GM11168 (cell line): ENCODE results near the gene ZNF554.
"Not testable (repeated sequence)": the region's sequence is repeated elsewhere in the genome, so short reads cannot be mapped to it uniquely, and the experiment has no call there.

Experiments used
- in situ Hi-C: fragments of 300-500 bp; cut with MboI; formaldehyde crosslinking; loops from one replicate; pipeline ENCODE4 v1.12.0; 2022; ENCODE audit warnings: low sequenced_read_pairs; ENCODE audit not compliant: unreplicated experiment

The ZNF554 gene

GRCh38 chr19:2856457-2857050 is 36.9 kb downstream of the ZNF554 start:
- in situ Hi-C loops: no loop called here

- in situ Hi-C loops: no loop called here
Observed at GRCh38 chr19:2858864-2859263, 39.2 kb downstream of the ZNF554 start.

DNA sequence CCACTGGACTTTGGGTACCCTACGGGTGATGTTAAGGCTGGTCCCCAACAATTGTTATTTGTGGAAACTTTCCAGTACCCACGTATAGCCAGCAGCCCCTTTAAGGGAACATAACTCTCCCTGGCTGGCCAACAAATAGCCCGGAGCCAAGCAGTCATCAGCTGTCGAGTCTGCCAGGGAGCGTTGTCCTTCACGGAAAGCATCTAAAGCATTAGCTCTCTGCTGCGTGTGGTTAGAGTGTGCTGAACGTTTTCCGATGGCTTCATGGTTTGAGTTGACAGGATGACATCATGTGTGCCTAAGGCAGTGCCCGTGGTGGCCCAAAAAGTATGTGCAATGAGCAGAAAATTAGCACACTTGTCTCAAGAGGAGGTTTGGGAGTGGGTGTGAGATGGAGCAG is 44.1 kb downstream of the ZNF554 start:
- in situ Hi-C loops: no loop called here

- in situ Hi-C loops: no loop called here
Observed at GRCh38 chr19:2865334-2866100, 45.8 kb downstream of the ZNF554 start.

DNA sequence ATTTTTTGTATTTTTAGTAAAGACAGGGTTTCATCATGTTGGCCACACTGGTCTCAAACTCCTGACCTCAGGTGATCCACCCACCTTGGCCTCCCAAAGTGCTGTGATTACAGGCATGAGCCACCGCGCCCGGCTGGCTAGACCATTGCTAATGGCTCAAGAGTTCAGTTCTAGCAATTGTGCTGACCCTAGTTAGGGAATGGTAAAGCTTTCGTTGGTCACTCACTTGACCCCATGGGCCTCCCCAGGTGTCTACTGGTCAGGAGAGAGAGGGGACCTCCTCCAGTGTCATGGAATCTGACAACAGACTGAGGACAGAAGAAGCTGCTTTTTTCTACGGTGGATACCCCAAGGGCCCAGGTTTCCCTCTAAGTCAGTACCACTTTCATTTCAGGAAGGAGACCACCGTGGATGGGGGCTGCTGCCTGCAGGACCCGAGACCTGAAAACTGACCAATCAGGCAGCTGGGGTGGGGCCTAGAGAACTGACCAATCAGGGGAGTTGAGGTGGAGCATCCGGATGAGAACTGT is 46.9 kb downstream of the ZNF554 start:
- in situ Hi-C loops: no loop called here

DNA sequence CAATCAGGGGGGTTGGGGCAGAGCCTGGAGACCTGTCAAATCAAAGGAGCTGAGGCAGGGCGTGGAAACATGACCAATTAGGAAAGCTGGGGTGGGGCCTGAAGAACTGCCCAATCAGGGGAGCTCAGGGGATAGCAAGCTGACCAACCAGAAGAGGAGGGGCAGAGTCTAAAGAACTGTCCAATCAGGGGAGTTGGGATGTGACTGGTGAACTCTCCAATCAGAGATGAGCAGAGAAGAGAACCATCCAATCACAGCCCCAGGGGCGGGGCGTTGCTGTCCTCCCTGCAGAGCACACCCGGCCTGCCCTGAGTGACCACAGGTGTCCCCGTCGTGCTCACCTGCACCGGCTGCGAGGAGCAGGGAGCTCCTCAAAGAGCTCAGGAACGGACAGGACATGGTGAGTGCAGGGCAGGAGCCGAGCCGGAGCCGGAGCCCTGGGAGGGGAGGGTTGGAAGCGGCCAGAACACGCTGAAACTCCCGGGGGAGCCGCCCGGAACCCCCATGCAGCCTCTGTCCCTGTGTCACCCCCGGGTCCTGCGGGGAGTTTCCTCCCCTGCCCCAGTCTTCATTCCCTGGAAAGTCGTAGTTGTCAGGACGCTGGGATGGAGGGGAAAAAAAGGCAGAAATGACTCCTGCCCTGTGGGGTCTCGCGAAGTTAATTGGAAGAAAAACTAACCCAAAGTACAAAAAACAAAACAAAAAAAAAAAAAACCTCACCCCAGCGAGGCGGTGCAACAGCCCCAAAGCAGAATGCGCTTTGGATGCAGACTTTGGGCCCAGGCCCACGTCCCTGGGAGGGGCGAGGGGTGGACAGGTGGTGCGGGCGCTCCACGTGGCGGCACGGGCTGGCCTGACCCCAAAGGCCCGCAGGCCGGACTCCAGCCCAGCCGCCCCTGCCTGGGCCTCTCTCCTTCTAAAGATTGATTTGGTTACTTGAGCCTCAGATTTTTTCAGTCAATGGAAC is 47.6 kb downstream of the ZNF554 start, which contains the start of gene ZNF556:
TSS of gene ZNF556 (plus strand) at position 311 of the 967 bp plus-strand sequence. CDS start at position 398, 87 bp downstream.
- in situ Hi-C loops: no loop called here

DNA sequence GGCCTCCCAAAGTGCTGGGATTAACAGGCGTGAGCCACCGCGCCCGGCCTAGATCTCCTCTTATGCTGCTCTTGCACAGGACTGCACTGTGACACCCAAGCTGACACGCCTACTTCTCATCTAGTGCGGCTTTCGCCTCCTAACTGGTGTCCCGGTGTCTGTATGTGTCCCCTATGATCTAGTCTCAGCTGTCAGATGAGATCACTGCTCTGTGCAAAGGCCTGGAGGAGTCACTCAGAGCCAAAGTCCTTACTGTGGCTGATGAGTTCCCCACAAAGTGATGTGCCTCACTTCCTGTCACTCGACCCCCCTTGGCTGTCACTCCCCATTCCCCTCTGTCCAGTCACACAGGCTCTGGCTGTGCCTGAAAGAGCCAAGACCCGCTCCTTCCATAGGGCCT is 50.0 kb downstream of the ZNF554 start:
- in situ Hi-C loops: no loop called here

- in situ Hi-C loops: not testable (repeated sequence)
Observed at GRCh38 chr19:2872175-2872574, 52.5 kb downstream of the ZNF554 start.

- in situ Hi-C loops: no loop called here
Observed at GRCh38 chr19:2877398-2878331, 58.0 kb downstream of the ZNF554 start.

- in situ Hi-C loops: no loop called here
Observed at GRCh38 chr19:2883686-2884439, 64.2 kb downstream of the ZNF554 start.

DNA sequence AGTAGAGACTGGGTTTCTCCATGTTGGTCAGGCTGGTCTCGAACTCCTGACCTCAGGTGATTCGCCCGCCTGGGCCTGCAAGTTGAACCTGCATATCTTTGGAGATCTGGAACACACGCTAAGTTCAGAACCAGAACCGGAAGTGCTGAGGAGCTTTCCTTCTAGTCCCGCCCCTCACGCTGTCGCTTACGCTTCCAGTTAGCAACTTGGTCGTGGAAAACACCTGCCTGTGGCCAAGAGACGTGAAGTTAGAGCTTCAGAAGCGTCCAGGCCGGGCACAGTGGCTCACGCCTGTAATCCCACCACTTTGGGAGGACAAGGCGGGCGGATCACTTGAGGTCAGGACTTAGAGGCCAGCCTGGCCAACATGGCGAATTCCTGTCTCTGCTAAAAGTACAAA is 66.1 kb downstream of the ZNF554 start:
- in situ Hi-C loops: no loop called here
